GM23338 (cell line): ENCODE measurements around the gene BMPR1B. TPM values are rescaled to one million over a fixed set of nuclear protein-coding genes. Genes with fewer than 3 reads are reported as not detected.
"Not testable (repeated sequence)": the region's sequence is repeated elsewhere in the genome, so short reads cannot be mapped to it uniquely, and the experiment has no call there.

ENCODE experiments used
- ATAC-seq: fragments of 200-7000 bp; cut with Tn5 transposase; 3 replicates; pipeline ENCODE4 v1.9.1; 2020
- DNase-seq: peaks from one replicate; pipeline ENCODE4 v3.0.0-alpha.2; 2015; ENCODE audit warnings: low spot score
- H2AFZ ChIP-seq: fragments of 200-600 bp; sonication (generic); 2 replicates; pipeline ENCODE4 v1.8.0; 2016; ENCODE audit warnings: antibody characterized with exemption, mild to moderate bottlenecking, moderate library complexity
- H3F3A ChIP-seq: fragments of 200-600 bp; sonication (generic); replicated peaks from 2 replicates; pipeline ENCODE4 v1.8.0; 2017; ENCODE audit warnings: antibody characterized with exemption, mixed run types, low read depth
- H3K27ac ChIP-seq: fragments of 200-600 bp; sonication (generic); 2 replicates; pipeline ENCODE4 v1.6.1; 2016; ENCODE audit warnings: low read depth
- H3K27me3 ChIP-seq: fragments of 200-600 bp; sonication (generic); 2 replicates; pipeline ENCODE4 v1.8.0; 2016; ENCODE audit warnings: mild to moderate bottlenecking, mixed run types, moderate library complexity; ENCODE audit not compliant: insufficient read depth
- H3K36me3 ChIP-seq: fragments of 200-600 bp; sonication (generic); 2 replicates; pipeline ENCODE4 v1.8.0; 2016; ENCODE audit warnings: mild to moderate bottlenecking; ENCODE audit not compliant: insufficient read depth
- H3K4me1 ChIP-seq: fragments of 200-600 bp; sonication (generic); 2 replicates; pipeline ENCODE4 v1.8.0; 2016; ENCODE audit warnings: mild to moderate bottlenecking, moderate library complexity; ENCODE audit not compliant: insufficient read depth
- H3K4me2 ChIP-seq: fragments of 200-600 bp; sonication (generic); 2 replicates; pipeline ENCODE4 v1.7.1; 2017; ENCODE audit warnings: mixed run types
- H3K4me3 ChIP-seq: fragments of 200-600 bp; sonication (generic); 2 replicates; pipeline ENCODE4 v1.6.1; 2016; ENCODE audit warnings: mixed run types
- H3K79me2 ChIP-seq: fragments of 200-600 bp; sonication (generic); replicated peaks from 2 replicates; pipeline ENCODE4 v1.8.0; 2017; ENCODE audit warnings: mild to moderate bottlenecking; ENCODE audit not compliant: insufficient read depth
- H3K9me2 ChIP-seq: fragments of 200-600 bp; sonication (generic); 2 replicates; pipeline ENCODE4 v1.8.0; 2017; ENCODE audit not compliant: insufficient read depth
- H4K20me1 ChIP-seq: fragments of 200-600 bp; sonication (generic); replicated peaks from 2 replicates; pipeline ENCODE4 v1.8.0; 2017; ENCODE audit warnings: mild to moderate bottlenecking; ENCODE audit not compliant: insufficient read depth
- H3K27ac Mint-ChIP-seq: 2 replicates; pipeline ENCODE4 v1.8.0; 2020; ENCODE audit warnings: inconsistent platforms, mild to moderate bottlenecking, moderate library complexity, mixed read lengths
- H3K27me3 Mint-ChIP-seq: 3 replicates; pipeline ENCODE4 v1.8.0; 2022; ENCODE audit warnings: low read depth, mild to moderate bottlenecking, moderate library complexity, mixed read lengths, inconsistent platforms; ENCODE audit not compliant: insufficient read depth, poor library complexity
- H3K36me3 Mint-ChIP-seq: 3 replicates; pipeline ENCODE4 v1.8.0; 2021; ENCODE audit warnings: low read depth, mild to moderate bottlenecking, inconsistent platforms, moderate library complexity, mixed read lengths
- H3K4me1 Mint-ChIP-seq: 3 replicates; pipeline ENCODE4 v1.8.0; 2020; ENCODE audit warnings: mild to moderate bottlenecking, inconsistent platforms, mixed read lengths
- H3K4me3 Mint-ChIP-seq: 3 replicates; pipeline ENCODE4 v1.8.0; 2021; ENCODE audit warnings: moderate library complexity, mild to moderate bottlenecking, inconsistent platforms, mixed read lengths
- H3K9me3 Mint-ChIP-seq: 3 replicates; pipeline ENCODE4 v1.8.0; 2020; ENCODE audit warnings: moderate library complexity, mild to moderate bottlenecking, inconsistent platforms, mixed read lengths
- CREB1 ChIP-seq: fragments of 250-450 bp; sonication (Bioruptor Pico); IDR thresholded peaks from 2 replicates; pipeline ENCODE4 v1.5.0; 2020; ENCODE audit warnings: low read depth, mild to moderate bottlenecking, moderate library complexity
- CTCF ChIP-seq, 2 experiments: fragments of 200-600 bp in 1 of 2; sonication (generic) in 1 of 2; conservative IDR thresholded peaks; 2 replicates each; pipeline versions ENCODE4 v1.5.1 to v1.6.1; 2016 to 2017; ENCODE audit warnings: antibody characterized with exemption in 2 of 2, low read depth in 2 of 2, mild to moderate bottlenecking in 2 of 2, moderate library complexity in 1 of 2
- ETS1 ChIP-seq: IDR thresholded peaks from 2 replicates; pipeline ENCODE4 v1.6.1; 2016; ENCODE audit warnings: antibody characterized with exemption
- EZH2 ChIP-seq: fragments of 200-600 bp; sonication (generic); IDR thresholded peaks from one replicate; pipeline ENCODE4 v1.8.0; 2017; ENCODE audit warnings: antibody characterized with exemption, mild to moderate bottlenecking, low read depth; ENCODE audit not compliant: unreplicated experiment
- EZH2phosphoT487 ChIP-seq: fragments of 200-600 bp; sonication (generic); IDR thresholded peaks from one replicate; pipeline ENCODE4 v1.8.1; 2018; ENCODE audit warnings: antibody characterized with exemption; ENCODE audit not compliant: unreplicated experiment
- JUNB ChIP-seq: IDR thresholded peaks from one replicate; pipeline ENCODE4 v1.6.1; 2016; ENCODE audit warnings: antibody characterized with exemption; ENCODE audit not compliant: unreplicated experiment
- NANOG ChIP-seq: IDR thresholded peaks from 2 replicates; pipeline ENCODE4 v1.6.1; 2016; ENCODE audit warnings: antibody characterized with exemption, borderline replicate concordance
- POLR2AphosphoS5 ChIP-seq: IDR thresholded peaks from 2 replicates; pipeline ENCODE4 v1.6.1; 2016; ENCODE audit warnings: antibody characterized with exemption, low read depth
- STAT1 ChIP-seq: IDR thresholded peaks from one replicate; pipeline ENCODE4 v1.6.1; 2016; ENCODE audit warnings: antibody characterized with exemption; ENCODE audit not compliant: unreplicated experiment
- polyA plus RNA-seq: library from polyadenylated mRNA; unstranded; fragments of >200 nt; fragmentation: Nextera tagmentation; extraction: Ambion mirVana; gene quantifications from 2 replicates; pipeline ENCODE4 v1.2.1, GENCODE V29; 2016
- total RNA-seq: library from RNA; depleted of rRNA; stranded (reverse); fragments of >200 nt; shearing (Covaris generic); gene quantifications from 2 replicates; pipeline ENCODE4 v1.2.3, GENCODE V29; 2014

BMPR1B gene
- total and polyA plus RNA-seq, 2 experiments from 2014 or later: 0.48 to 1.0 TPM

GRCh38 chr4:95129031-95129430 lies 371.3 kb downstream of the BMPR1B start (continued):
- TF ChIP-seq ETS1: no peak
- no peak for TF ChIP-seq NANOG
- no peak for TF ChIP-seq STAT1
- no peak for TF ChIP-seq CTCF (conservative IDR thresholded peaks at IDR 0.05; ENCODE audit: low read depth in 2 of 2)
- TF ChIP-seq EZH2phosphoT487: no peak
- TF ChIP-seq EZH2: no peak
- no peak for TF ChIP-seq CREB1 (CRISPR knock-in tag)
- no peak for TF ChIP-seq POLR2AphosphoS5

- H2AFZ ChIP-seq: no peak overlapping the region
- ATAC-seq (no peak), DNase-seq (no peak)
- TF ChIP-seq STAT1 (no peak), CREB1 (CRISPR knock-in tag) (no peak), EZH2 (no peak), POLR2AphosphoS5 (no peak), NANOG (no peak), JUNB (no peak)
- no peak overlapping the region for H3K4me3 Mint-ChIP-seq
- H3K36me3 ChIP-seq: no peaks in the 10 kb centered on the region
- no peak overlapping the region for H3K27ac ChIP-seq
- H3K4me2 ChIP-seq: no peak overlapping the region
- no peak overlapping the region for H3K4me3 ChIP-seq
- no peak overlapping the region for H3K27ac Mint-ChIP-seq
- no peaks in the 10 kb centered on the region for H3K79me2 ChIP-seq
- peaks cover 10% of the 10 kb centered on the region for H3K9me3 Mint-ChIP-seq
- no peaks in the 10 kb centered on the region for H3K36me3 Mint-ChIP-seq
- H3K4me1 Mint-ChIP-seq: no peaks in the 10 kb centered on the region; the same call in 2 of the 3 replicates
- H3K4me1 ChIP-seq: no peaks in the 10 kb centered on the region
- H3F3A ChIP-seq: no peaks in the 10 kb centered on the region
- H3K27me3 ChIP-seq: no peaks in the 10 kb centered on the region
- no peaks in the 10 kb centered on the region for H3K9me2 ChIP-seq
- H3K27me3 Mint-ChIP-seq: no peaks in the 10 kb centered on the region
- H4K20me1 ChIP-seq: no peaks in the 10 kb centered on the region
These were observed 372.1 kb downstream of the BMPR1B start for GRCh38 chr4:95129821-95130311.

GRCh38 chr4:95134016-95134415 lies 376.3 kb downstream of the BMPR1B start:
- Mint-ChIP-seq H3K36me3 (peaks cover 20% of the 10 kb centered on the region), H3K9me3 (peaks cover 45% of the 10 kb centered on the region)
- not testable (repeated sequence) for H3K4me1 ChIP-seq, H3K27me3 ChIP-seq, H3K79me2 ChIP-seq, H3K4me1 Mint-ChIP-seq, H2AFZ ChIP-seq, H3K4me3 ChIP-seq, H3K9me2 ChIP-seq, ATAC-seq, H3K27me3 Mint-ChIP-seq, H4K20me1 ChIP-seq, H3K4me3 Mint-ChIP-seq, H3K36me3 ChIP-seq, H3K27ac ChIP-seq, H3K27ac Mint-ChIP-seq, H3K4me2 ChIP-seq, DNase-seq, H3F3A ChIP-seq

GRCh38 chr4:95139424-95139823 lies 381.7 kb downstream of the BMPR1B start:
- not testable (repeated sequence) for H3K27ac Mint-ChIP-seq, ATAC-seq, H3K4me3 Mint-ChIP-seq, H3K27me3 ChIP-seq, H3K4me2 ChIP-seq, H3K4me3 ChIP-seq, H2AFZ ChIP-seq, DNase-seq, H4K20me1 ChIP-seq, H3K36me3 ChIP-seq, H3K4me1 ChIP-seq, H3K4me1 Mint-ChIP-seq, H3K79me2 ChIP-seq, H3K9me2 ChIP-seq, H3F3A ChIP-seq, H3K27me3 Mint-ChIP-seq, H3K27ac ChIP-seq
- peaks cover 61% of the 10 kb centered on the region for H3K9me3 Mint-ChIP-seq
- peaks cover 38% of the 10 kb centered on the region for H3K36me3 Mint-ChIP-seq
